H9 (cell line): Measurements from ENCODE around the gene CALCR. TPM values are rescaled to one million over a fixed set of nuclear protein-coding genes. Genes with fewer than 3 reads are reported as not detected.

Source experiments
- DNase-seq: peaks from one replicate; pipeline ENCODE4 v3.0.0-alpha.2; 2017
- H2AFZ ChIP-seq: one replicate; pipeline ENCODE4 v1.6.1; 2013; ENCODE audit warnings: mild to moderate bottlenecking, low read length, control low read depth, moderate library complexity
- H2AK5ac ChIP-seq: 2 replicates; pipeline ENCODE4 v1.6.1; 2013; ENCODE audit warnings: low read length, control low read depth, mixed read lengths; ENCODE audit not compliant: insufficient read length
- H2BK120ac ChIP-seq: one replicate; pipeline ENCODE4 v1.6.1; 2013; ENCODE audit warnings: low read depth, mild to moderate bottlenecking, low read length, control low read depth, inconsistent platforms; ENCODE audit not compliant: poor library complexity, severe bottlenecking
- H2BK12ac ChIP-seq: 2 replicates; pipeline ENCODE4 v1.6.1; 2013; ENCODE audit warnings: low read length, control low read depth, mixed read lengths, low read depth; ENCODE audit not compliant: insufficient read length
- H2BK15ac ChIP-seq: 2 replicates; pipeline ENCODE4 v1.6.1; 2013; ENCODE audit warnings: low read depth, low read length, control low read depth
- H2BK20ac ChIP-seq: one replicate; pipeline ENCODE4 v1.6.1; 2013; ENCODE audit warnings: low read depth, mild to moderate bottlenecking, low read length, control low read depth, inconsistent platforms; ENCODE audit not compliant: poor library complexity, severe bottlenecking
- H2BK5ac ChIP-seq: 2 replicates; pipeline ENCODE4 v1.6.1; 2013; ENCODE audit warnings: low read length, control low read depth, mixed read lengths; ENCODE audit not compliant: insufficient read length
- H3K14ac ChIP-seq: 2 replicates; pipeline ENCODE4 v1.6.1; 2013; ENCODE audit warnings: low read length, control low read depth; ENCODE audit not compliant: insufficient read depth
- H3K18ac ChIP-seq: 2 replicates; pipeline ENCODE4 v1.6.1; 2013; ENCODE audit warnings: low read depth, mild to moderate bottlenecking, mixed read lengths, low read length, control low read depth; ENCODE audit not compliant: insufficient read length
- H3K23ac ChIP-seq: 2 replicates; pipeline ENCODE4 v1.6.1; 2013; ENCODE audit warnings: low read length, control low read depth, mixed read lengths, low read depth; ENCODE audit not compliant: insufficient read length
- H3K23me2 ChIP-seq: 2 replicates; pipeline ENCODE4 v1.6.1; 2013; ENCODE audit warnings: low read depth, mild to moderate bottlenecking, mixed read lengths, low read length, control low read depth; ENCODE audit not compliant: insufficient read length, poor library complexity, severe bottlenecking
- H3K27ac ChIP-seq: 2 replicates; pipeline ENCODE4 v1.5.1; 2013; ENCODE audit warnings: low read length, control low read depth, mixed read lengths, low read depth; ENCODE audit not compliant: insufficient read length
- H3K27me3 ChIP-seq: 2 replicates; pipeline ENCODE4 v1.6.1; 2013; ENCODE audit warnings: low read length, control low read depth, inconsistent platforms; ENCODE audit not compliant: insufficient read depth
- H3K4ac ChIP-seq: 2 replicates; pipeline ENCODE4 v1.6.1; 2013; ENCODE audit warnings: low read depth, mild to moderate bottlenecking, control low read depth, inconsistent platforms, low read length, moderate library complexity
- H3K4me1 ChIP-seq: 2 replicates; pipeline ENCODE4 v1.6.1; 2013; ENCODE audit warnings: low read length, control low read depth, inconsistent platforms; ENCODE audit not compliant: insufficient read depth
- H3K4me2 ChIP-seq: 2 replicates; pipeline ENCODE4 v1.6.1; 2013; ENCODE audit warnings: low read length, control low read depth, mixed read lengths; ENCODE audit not compliant: insufficient read length, insufficient read depth
- H3K56ac ChIP-seq: 2 replicates; pipeline ENCODE4 v1.6.1; 2013; ENCODE audit warnings: low read depth, mild to moderate bottlenecking, mixed read lengths, low read length, control low read depth; ENCODE audit not compliant: insufficient read length
- H3K79me1 ChIP-seq: 2 replicates; pipeline ENCODE4 v1.6.1; 2013; ENCODE audit warnings: low read depth, mild to moderate bottlenecking, moderate library complexity, low read length, control low read depth, inconsistent platforms; ENCODE audit not compliant: insufficient read depth, poor library complexity, severe bottlenecking
- H3K79me2 ChIP-seq: 2 replicates; pipeline ENCODE4 v1.6.1; 2013; ENCODE audit warnings: low read length, control low read depth, inconsistent platforms; ENCODE audit not compliant: insufficient read depth
- H3K9ac ChIP-seq: 2 replicates; pipeline ENCODE4 v1.6.1; 2013; ENCODE audit warnings: low read length, control low read depth, mixed read lengths; ENCODE audit not compliant: insufficient read length; ENCODE audit errors: extremely low read depth
- H3K9me3 ChIP-seq: one replicate; pipeline ENCODE4 v1.6.1; 2013; ENCODE audit warnings: low read depth, low read length, inconsistent platforms; ENCODE audit not compliant: control insufficient read depth
- H3T11ph ChIP-seq: one replicate; pipeline ENCODE4 v1.6.1; 2013; ENCODE audit warnings: mild to moderate bottlenecking, low read length, control low read depth, inconsistent platforms
- H4K20me1 ChIP-seq: one replicate; pipeline ENCODE4 v1.6.1; 2013; ENCODE audit not compliant: control insufficient read depth, insufficient read length, insufficient read depth
- H4K5ac ChIP-seq: 2 replicates; pipeline ENCODE4 v1.6.1; 2013; ENCODE audit warnings: low read depth, mild to moderate bottlenecking, mixed read lengths, low read length, control low read depth; ENCODE audit not compliant: insufficient read length
- H4K8ac ChIP-seq: replicated peaks from 2 replicates; pipeline ENCODE4 v1.6.1; 2013; ENCODE audit warnings: low read length, control low read depth, mixed read lengths, low read depth; ENCODE audit not compliant: insufficient read length
- H4K91ac ChIP-seq: 2 replicates; pipeline ENCODE4 v1.6.1; 2013; ENCODE audit warnings: low read depth, mild to moderate bottlenecking, moderate library complexity, mixed read lengths, low read length, control low read depth; ENCODE audit not compliant: insufficient read length
- H3K27ac Mint-ChIP-seq, 3 experiments: 2 replicates in 2 of 3; 3 replicates in 1 of 3; pipeline ENCODE4 v1.8.0; 2020 to 2021; ENCODE audit warnings: mixed read lengths in 3 of 3, mild to moderate bottlenecking in 1 of 3, moderate library complexity in 1 of 3
- H3K27me3 Mint-ChIP-seq: 2 replicates; pipeline ENCODE4 v1.8.0; 2021; ENCODE audit warnings: low read depth, mild to moderate bottlenecking, moderate library complexity, mixed read lengths
- H3K36me3 Mint-ChIP-seq, 3 experiments: 2 replicates in 2 of 3; 3 replicates in 1 of 3; pipeline ENCODE4 v1.8.0; 2020 to 2021; ENCODE audit warnings: low read depth in 3 of 3, mixed read lengths in 3 of 3; ENCODE audit not compliant: insufficient read depth in 1 of 3
- H3K4me1 Mint-ChIP-seq, 2 experiments: 2 replicates each; pipeline ENCODE4 v1.8.0; 2020; ENCODE audit warnings: mixed read lengths in 2 of 2
- H3K4me3 Mint-ChIP-seq, 2 experiments: 2 replicates in 1 of 2; 3 replicates in 1 of 2; pipeline ENCODE4 v1.8.0; 2020 to 2021; ENCODE audit warnings: mild to moderate bottlenecking in 2 of 2, mixed read lengths in 2 of 2, moderate library complexity in 1 of 2
- H3K9me3 Mint-ChIP-seq, 2 experiments: 2 replicates in 1 of 2; 3 replicates in 1 of 2; pipeline ENCODE4 v1.8.0; 2020; ENCODE audit warnings: mild to moderate bottlenecking in 2 of 2, mixed read lengths in 2 of 2, moderate library complexity in 1 of 2
- CTCF ChIP-seq: fragments of 200-600 bp; sonication (generic); conservative IDR thresholded peaks from 3 replicates; pipeline ENCODE4 v1.8.0; 2021; ENCODE audit warnings: antibody characterized with exemption, mild to moderate bottlenecking
- WGBS: extraction: QIAGEN DNeasy Blood & Tissue Kit; methylation state at CpG from one replicate; pipeline ENCODE4 v1.1.7; 2013; ENCODE audit warnings: missing lambda C conversion rate, low lambda C conversion rate, mixed read lengths; ENCODE audit not compliant: insufficient read length; ENCODE audit errors: extremely low coverage; 5-methylcytosine and 5-hydroxymethylcytosine counted together
- total RNA-seq: library from RNA; stranded (reverse); gene quantifications from 2 replicates; pipeline ENCODE4 v1.2.1, GENCODE V29; 2021

CALCR gene
- total RNA-seq, 1 experiment from 2014 or later: 0.52 TPM

GRCh38 chr7:93578762-93579161 is 4.2 kb upstream of the CALCR start:
- peaks cover 0 to 2% of the 10 kb centered on the region in 2 experiments; a peak in 1 of 5 replicates for H3K9me3 Mint-ChIP-seq
- Histone ChIP-seq H2BK12ac (no peak overlapping the region), H4K91ac (no peak overlapping the region), H3K4me2 (no peak overlapping the region), H2BK5ac (no peak overlapping the region), H3K14ac (no peak overlapping the region), H3K79me2 (no peaks in the 10 kb centered on the region), H3K9ac (no peak overlapping the region), H2BK20ac (no peak overlapping the region), H4K20me1 (no peaks in the 10 kb centered on the region), H4K5ac (no peak overlapping the region), H2AK5ac (no peak overlapping the region), H3K27me3 (peaks cover 22% of the 10 kb centered on the region), H3K27ac (no peak overlapping the region), H3K23me2 (peaks cover 15% of the 10 kb centered on the region), H3K18ac (no peak overlapping the region), H4K8ac (no peak overlapping the region), H3K9me3 (no peaks in the 10 kb centered on the region), H3K56ac (no peak overlapping the region), H3K23ac (no peak overlapping the region), H3K4me1 (no peaks in the 10 kb centered on the region), H2AFZ (no peak overlapping the region), H2BK15ac (no peak overlapping the region), H2BK120ac (no peak overlapping the region), H3T11ph (no peak overlapping the region), H3K79me1 (no peaks in the 10 kb centered on the region), H3K4ac (no peak overlapping the region)
- no CpG with 5 or more reads among the region's 4 CpGs for WGBS
- no peak for TF ChIP-seq CTCF
- DNase-seq: no peak
- H3K4me3 Mint-ChIP-seq: no peak overlapping the region
- peaks cover 16 to 18% of the 10 kb centered on the region in 2 experiments for H3K4me1 Mint-ChIP-seq
- H3K36me3 Mint-ChIP-seq: no peaks in the 10 kb centered on the region; a peak in 2 of 7 replicates
- H3K27ac Mint-ChIP-seq: no peak overlapping the region
- H3K27me3 Mint-ChIP-seq: peaks cover 51% of the 10 kb centered on the region
